Adipocyte (in vitro differentiated cells): ENCODE results near the gene MSH3.
"Not testable (repeated sequence)": the region's sequence is repeated elsewhere in the genome, so short reads cannot be mapped to it uniquely, and the experiment has no call there.

Experiments
- DNase-seq: peaks from one replicate; pipeline ENCODE4 v3.0.0-alpha.2; 2015; ENCODE audit warnings: low read depth
- H3K27me3 ChIP-seq: replicated peaks from 2 replicates; pipeline ENCODE4 v1.7.0; 2013; ENCODE audit warnings: mild to moderate bottlenecking, low read length, moderate library complexity; ENCODE audit not compliant: control insufficient read depth, insufficient read depth
- H3K36me3 ChIP-seq: 2 replicates; pipeline ENCODE4 v1.7.0; 2013; ENCODE audit warnings: low read length, mild to moderate bottlenecking, moderate library complexity; ENCODE audit not compliant: control insufficient read depth, insufficient read depth, severe bottlenecking
- H3K4me1 ChIP-seq: 2 replicates; pipeline ENCODE4 v1.7.0; 2013; ENCODE audit warnings: mild to moderate bottlenecking, low read length, moderate library complexity; ENCODE audit not compliant: control insufficient read depth, insufficient read depth
- H3K4me3 ChIP-seq: 2 replicates; pipeline ENCODE4 v1.7.0; 2013; ENCODE audit warnings: mild to moderate bottlenecking, low read length, moderate library complexity
- H3K9ac ChIP-seq: 2 replicates; pipeline ENCODE4 v1.7.0; 2013; ENCODE audit warnings: mild to moderate bottlenecking, low read length, moderate library complexity
- H3K9me3 ChIP-seq: 2 replicates; pipeline ENCODE4 v1.7.0; 2013; ENCODE audit warnings: mild to moderate bottlenecking, low read length, moderate library complexity; ENCODE audit not compliant: control insufficient read depth

Gene MSH3

DNA sequence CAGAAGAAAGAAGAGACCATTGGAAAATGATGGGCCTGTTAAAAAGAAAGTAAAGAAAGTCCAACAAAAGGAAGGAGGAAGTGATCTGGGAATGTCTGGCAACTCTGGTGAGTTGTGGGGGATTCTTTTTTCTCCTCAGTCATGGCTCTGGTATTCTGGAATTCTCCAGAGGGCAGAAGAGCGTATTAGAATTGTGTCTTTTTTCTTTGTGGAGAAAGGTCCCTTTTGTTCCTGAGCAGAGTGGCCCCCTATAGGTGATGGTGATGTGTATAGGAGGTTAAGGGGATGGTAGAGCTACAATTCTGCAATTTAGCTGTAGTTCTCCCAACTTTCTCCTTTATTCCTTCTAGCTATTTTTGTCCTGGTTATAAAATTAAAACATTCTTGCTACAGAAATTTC, 2.0 kb downstream of the MSH3 start:
- peaks cover 24% of the 10 kb centered on the region for H3K36me3 ChIP-seq

DNA sequence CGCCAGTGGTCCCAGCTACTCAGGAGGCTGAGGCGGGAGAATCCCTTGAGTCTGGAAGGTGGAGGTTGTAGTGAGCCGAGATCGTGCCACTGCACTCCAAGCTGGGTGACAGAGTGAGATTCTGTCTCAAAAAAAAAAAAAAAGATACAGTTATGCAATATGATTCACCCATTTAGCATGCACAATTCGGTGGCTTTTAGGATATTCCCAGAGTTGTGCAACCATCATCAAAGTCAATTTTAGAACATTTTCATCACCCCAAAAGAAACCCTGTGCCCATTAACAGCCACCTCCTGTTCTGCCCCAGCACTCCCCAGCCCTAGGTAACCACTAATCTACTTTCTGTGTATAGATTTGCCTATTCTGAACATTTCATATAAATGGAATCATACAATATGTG, 4.7 kb downstream of the MSH3 start:
- Histone ChIP-seq H3K4me3 (no peak overlapping the region), H3K36me3 (peaks cover 41% of the 10 kb centered on the region), H3K9ac (no peak overlapping the region), H3K4me1 (peaks cover 28% of the 10 kb centered on the region), H3K9me3 (no peaks in the 10 kb centered on the region), H3K27me3 (no peaks in the 10 kb centered on the region)
- DNase-seq = peak; percentile 64

More for the DNA sequence above, 2.0 kb downstream of the MSH3 start:
- H3K9ac ChIP-seq = no peak overlapping the region
- no peaks in the 10 kb centered on the region for H3K9me3 ChIP-seq
- peaks cover 33% of the 10 kb centered on the region for H3K4me1 ChIP-seq
- no peak for DNase-seq
- H3K27me3 ChIP-seq = no peaks in the 10 kb centered on the region
- no peak overlapping the region for H3K4me3 ChIP-seq

DNA sequence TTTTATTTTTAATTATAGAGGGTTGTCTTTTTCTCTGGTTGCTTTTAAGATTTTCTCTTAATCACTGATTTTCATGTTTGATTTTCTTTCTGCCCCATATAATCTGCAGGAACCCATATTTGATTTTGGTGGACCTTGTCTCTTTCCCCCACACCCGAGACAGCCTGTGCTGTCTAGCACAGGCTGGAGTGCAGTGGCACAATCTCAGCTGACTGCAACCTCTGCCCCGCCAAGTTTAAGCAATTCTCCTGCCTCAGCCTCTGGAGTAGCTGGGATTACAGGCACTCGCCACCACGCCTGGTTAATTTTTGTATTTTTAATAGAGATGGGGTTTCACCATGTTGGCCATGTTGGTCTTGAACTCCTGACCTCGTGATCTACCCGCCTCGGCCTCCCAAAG, 6.2 kb downstream of the MSH3 start:
- not testable (repeated sequence) for H3K9ac ChIP-seq, H3K27me3 ChIP-seq, H3K4me3 ChIP-seq, H3K9me3 ChIP-seq, DNase-seq
- H3K36me3 ChIP-seq = peaks cover 54% of the 10 kb centered on the region
- peaks cover 23% of the 10 kb centered on the region for H3K4me1 ChIP-seq

DNA sequence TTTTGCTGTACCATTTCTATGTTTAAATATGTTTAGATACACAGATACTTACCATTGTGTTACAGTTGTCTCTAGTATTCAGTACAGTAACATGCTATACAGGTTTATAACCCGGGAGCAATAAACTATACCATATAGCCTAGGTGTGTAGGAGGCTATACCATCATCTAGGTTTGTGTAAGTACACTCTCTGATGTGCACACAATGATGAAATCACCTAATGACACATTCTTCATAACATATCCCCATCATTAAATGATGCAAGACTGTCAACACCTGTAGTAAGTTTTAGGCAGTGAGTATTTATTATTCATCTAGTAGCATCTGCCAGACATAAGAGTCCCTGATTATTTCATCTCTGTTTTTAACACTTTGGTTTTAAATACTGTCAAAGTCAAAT, 7.7 kb downstream of the MSH3 start:
- H3K9ac ChIP-seq = no peak overlapping the region
- H3K4me1 ChIP-seq = peaks cover 14% of the 10 kb centered on the region
- no peak overlapping the region for H3K4me3 ChIP-seq
- peaks cover 66% of the 10 kb centered on the region for H3K36me3 ChIP-seq
- H3K9me3 ChIP-seq = no peaks in the 10 kb centered on the region
- no peak for DNase-seq
- H3K27me3 ChIP-seq = no peaks in the 10 kb centered on the region

DNA sequence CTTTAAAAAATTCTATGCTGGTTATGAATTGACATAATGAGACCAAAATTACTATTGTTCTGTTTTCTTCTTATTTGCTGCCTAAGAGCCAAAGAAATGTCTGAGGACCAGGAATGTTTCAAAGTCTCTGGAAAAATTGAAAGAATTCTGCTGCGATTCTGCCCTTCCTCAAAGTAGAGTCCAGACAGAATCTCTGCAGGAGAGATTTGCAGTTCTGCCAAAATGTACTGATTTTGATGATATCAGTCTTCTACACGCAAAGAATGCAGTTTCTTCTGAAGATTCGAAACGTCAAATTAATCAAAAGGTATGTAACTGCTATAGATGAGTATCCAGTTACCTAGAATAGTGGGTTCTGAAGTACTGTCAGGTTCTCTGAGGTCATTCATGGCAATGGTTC, 10.6 kb downstream of the MSH3 start:
- Histone ChIP-seq H3K27me3 (no peaks in the 10 kb centered on the region), H3K36me3 (peaks cover 57% of the 10 kb centered on the region), H3K4me3 (no peak overlapping the region), H3K9me3 (no peaks in the 10 kb centered on the region), H3K4me1 (peaks cover 9% of the 10 kb centered on the region), H3K9ac (no peak overlapping the region)
- DNase-seq = no peak

DNA sequence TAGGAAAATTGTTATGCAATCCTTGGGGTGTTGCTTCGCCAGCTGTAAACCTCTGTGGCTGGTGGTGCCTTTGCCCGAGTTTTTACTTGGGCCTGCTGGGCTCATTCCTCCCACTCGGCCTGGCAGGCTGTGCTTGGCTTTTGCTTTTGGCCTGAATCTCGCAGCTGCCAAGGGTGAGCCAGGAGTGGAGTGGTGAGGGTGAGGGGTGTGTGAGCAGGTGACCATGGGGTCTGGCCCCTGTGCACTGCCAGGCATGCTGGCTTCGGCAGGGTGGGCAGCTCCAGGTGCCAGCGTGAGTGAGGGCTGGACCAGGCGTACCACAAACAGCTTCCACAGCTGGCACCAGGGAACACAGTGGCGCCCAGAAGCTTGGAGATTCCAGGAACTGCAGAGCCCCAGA, 12.9 kb downstream of the MSH3 start:
- Histone ChIP-seq H3K4me3 (no peak overlapping the region), H3K4me1 (peaks cover 9% of the 10 kb centered on the region), H3K9ac (no peak overlapping the region), H3K9me3 (no peaks in the 10 kb centered on the region), H3K27me3 (no peaks in the 10 kb centered on the region), H3K36me3 (peaks cover 39% of the 10 kb centered on the region)
- no peak for DNase-seq

DNA sequence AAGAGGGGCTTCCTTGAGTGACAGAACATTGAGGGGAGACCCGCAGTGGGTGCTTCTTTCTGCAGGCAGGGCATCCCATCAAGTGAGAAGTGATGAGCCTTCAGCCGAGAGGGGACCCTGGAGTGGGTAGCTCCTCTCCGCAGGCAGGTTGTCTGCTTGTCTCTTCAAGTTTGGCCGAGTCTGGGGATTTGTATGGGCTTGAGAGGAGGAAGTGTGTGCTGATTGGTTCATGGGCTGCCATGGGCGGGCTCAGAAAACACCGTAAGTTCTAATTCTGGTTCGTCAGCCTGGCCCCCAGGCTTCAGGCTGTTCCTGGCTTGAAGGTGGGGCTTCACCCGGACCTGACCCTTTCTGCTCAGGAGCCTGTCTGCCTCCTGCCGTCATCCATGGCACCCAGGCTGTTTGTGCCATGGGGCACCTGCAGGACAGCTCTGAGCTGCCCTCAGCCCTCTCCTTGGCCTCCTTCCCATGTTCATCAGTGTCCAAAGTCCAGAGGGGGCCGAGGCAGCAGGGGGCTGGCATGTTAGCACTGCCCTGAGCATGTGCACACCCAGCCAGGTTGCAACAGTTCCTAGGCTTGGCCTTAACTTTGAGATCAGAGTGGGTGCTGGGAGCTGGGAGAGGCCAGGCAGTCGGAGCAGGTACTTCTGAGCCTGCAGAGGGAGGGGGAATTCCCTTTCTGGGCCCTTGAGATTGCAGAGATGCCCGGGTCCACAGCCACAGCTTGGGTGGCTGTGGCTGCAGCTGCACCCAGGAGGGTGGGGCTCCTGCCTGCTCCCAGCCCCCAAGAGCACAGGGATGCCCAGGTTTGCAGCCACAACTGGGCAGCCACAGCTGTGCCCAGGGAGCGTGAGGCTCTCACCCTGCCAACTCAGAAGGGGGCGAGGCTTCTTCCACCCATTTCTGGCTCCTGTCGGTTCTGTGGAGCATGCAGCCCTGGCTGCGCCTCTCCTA, 13.8 kb downstream of the MSH3 start:
- Histone ChIP-seq H3K4me3 (no peak overlapping the region), H3K4me1 (peaks cover 5% of the 10 kb centered on the region), H3K9ac (no peak overlapping the region), H3K27me3 (no peaks in the 10 kb centered on the region), H3K36me3 (peaks cover 42% of the 10 kb centered on the region), H3K9me3 (no peaks in the 10 kb centered on the region)
- no peak for DNase-seq

DNA sequence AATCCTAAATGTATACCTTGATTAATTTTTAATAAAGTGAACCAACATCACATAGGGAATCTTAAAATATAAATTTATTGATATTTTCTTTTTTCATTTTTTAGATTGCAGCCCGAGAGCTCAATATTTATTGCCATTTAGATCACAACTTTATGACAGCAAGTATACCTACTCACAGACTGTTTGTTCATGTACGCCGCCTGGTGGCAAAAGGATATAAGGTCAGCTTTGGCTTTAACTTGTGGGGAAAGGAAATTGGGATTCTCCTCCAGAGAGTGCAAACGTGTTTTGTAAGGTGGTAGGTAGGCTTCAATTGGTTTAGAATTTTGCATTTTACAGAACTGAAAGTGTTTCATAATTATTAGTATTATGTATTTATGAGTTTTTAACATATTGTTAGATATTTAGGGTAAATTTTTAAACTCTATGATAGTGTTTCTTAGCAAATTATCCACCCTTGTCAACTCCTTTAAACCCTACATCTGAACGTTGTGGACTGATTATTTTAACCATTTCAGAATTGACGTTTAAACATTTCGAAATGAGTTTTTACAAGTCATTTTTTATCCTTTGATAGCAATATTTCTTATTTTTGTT, 17.8 kb downstream of the MSH3 start:
- Histone ChIP-seq H3K9ac (no peak overlapping the region), H3K9me3 (no peaks in the 10 kb centered on the region), H3K27me3 (no peaks in the 10 kb centered on the region), H3K36me3 (peaks cover 45% of the 10 kb centered on the region), H3K4me1 (peaks cover 5% of the 10 kb centered on the region), H3K4me3 (no peak overlapping the region)
- DNase-seq = peak; percentile 88

DNA sequence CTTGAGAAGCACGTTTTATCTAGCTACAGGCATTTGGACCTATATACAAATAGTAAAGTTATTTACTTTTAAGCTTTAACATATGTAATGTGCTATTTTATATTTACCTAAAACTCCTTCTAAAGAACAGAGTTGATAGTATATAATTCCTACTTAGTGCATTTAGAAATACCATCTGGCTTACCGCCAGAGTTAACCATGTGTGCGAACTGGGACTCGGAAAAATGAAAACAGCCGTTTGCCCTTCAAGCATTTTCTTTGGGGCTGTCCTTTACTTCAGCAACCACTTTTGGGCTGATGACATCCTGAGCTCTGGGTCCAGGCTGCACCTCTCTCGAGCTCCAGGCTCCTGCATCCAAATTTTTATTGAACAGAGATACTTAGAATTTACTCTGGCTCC, 22.3 kb downstream of the MSH3 start:
- no peaks in the 10 kb centered on the region for H3K4me1 ChIP-seq
- no peak overlapping the region for H3K9ac ChIP-seq
- H3K36me3 ChIP-seq = peaks cover 56% of the 10 kb centered on the region
- DNase-seq = no peak
- no peaks in the 10 kb centered on the region for H3K9me3 ChIP-seq
- no peaks in the 10 kb centered on the region for H3K27me3 ChIP-seq
- H3K4me3 ChIP-seq = no peak overlapping the region

DNA sequence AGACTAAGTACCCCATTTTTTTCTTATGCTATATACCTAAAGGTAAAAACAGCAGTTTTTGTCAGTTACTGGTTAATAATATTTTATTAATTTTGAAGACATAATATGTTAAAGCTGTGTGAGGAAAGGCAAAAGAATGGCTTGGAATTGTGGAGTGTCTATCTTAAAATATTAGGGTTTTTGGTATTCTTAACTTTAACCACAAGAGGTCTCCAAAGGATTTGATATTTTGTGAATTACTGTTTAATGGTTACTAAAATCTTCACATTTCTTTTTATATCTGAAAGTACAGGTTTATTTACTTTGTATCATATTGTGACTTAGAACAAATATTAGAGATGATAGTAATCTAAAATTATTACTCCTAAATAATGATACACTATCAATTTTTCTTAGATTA, 32.3 kb downstream of the MSH3 start:
- H3K9ac ChIP-seq = no peak overlapping the region
- H3K4me1 ChIP-seq = no peaks in the 10 kb centered on the region
- H3K36me3 ChIP-seq = no peaks in the 10 kb centered on the region
- H3K4me3 ChIP-seq = no peak overlapping the region
- peak; percentile 71 for DNase-seq
- H3K27me3 ChIP-seq = no peaks in the 10 kb centered on the region
- no peaks in the 10 kb centered on the region for H3K9me3 ChIP-seq

DNA sequence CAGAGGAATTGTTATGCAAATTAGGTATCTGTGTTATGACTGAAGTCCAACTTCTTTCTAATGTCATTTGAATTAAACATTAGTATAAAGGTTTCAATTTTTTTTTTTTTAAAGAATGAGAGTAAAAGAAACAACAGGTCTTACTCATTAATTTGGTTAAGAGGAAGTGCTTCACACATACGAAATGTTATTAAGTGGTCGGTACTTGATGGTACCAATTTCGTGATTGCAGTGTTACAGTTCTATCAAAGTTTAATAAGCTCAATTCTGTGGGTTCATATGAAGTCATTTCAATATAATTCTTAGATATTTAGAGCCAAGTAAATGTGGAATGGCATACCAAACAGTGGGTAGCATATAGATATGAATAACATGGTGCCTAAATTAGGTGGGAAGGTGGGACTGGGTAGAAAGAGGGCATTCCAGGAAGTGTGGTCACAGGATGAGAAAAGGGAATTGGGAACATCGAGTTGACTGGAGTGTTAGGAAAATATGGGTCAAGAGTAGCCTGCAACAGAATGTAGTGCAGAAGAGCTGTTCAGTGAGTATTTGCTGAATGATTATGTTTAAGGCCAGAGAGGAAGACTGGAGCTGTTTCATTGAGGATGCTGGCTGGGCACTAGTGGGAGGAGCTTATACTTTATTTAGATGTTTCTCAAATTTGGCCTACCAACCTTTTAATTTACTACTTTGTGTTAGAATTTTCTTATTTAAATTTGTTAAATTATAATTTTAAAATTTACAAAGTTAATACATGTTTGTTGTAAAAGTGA, 34.4 kb downstream of the MSH3 start:
- H3K27me3 ChIP-seq = no peaks in the 10 kb centered on the region
- H3K9me3 ChIP-seq = no peaks in the 10 kb centered on the region
- peaks cover 2% of the 10 kb centered on the region for H3K36me3 ChIP-seq
- H3K4me1 ChIP-seq = no peaks in the 10 kb centered on the region
- H3K4me3 ChIP-seq = no peak overlapping the region
- no peak for DNase-seq
- no peak overlapping the region for H3K9ac ChIP-seq
